Gastroesophageal sphincter (tissue), 4 donors: ENCODE results near the gene C9orf78. TPM values are rescaled to one million over a fixed set of nuclear protein-coding genes. Genes with fewer than 3 reads are reported as not detected.

Source experiments
- ATAC-seq: fragments of 150-250 bp; one replicate; pipeline ENCODE4 v1.9.1; 2016; ENCODE audit warnings: mild to moderate bottlenecking, moderate library complexity
- H3K27ac ChIP-seq, 4 donors: fragments of 200-600 bp; sonication (generic) in 3 of 4; 1 replicate in 3 of 4; 2 replicates in 1 of 4; pipeline ENCODE4 v1.5.1; 2016 to 2019
- H3K27me3 ChIP-seq: fragments of 200-600 bp; sonication (generic); one replicate; pipeline ENCODE4 v1.5.1; 2019
- H3K36me3 ChIP-seq, 2 donors: fragments of 200-600 bp; sonication (generic); one replicate each; pipeline ENCODE4 v1.5.1; 2019; ENCODE audit warnings: control low read depth in 1 of 2
- H3K4me1 ChIP-seq, 3 donors: fragments of 200-600 bp; sonication (generic); 1 replicate in 2 of 3; 2 replicates in 1 of 3; pipeline ENCODE4 v1.5.1; 2016 to 2019; ENCODE audit warnings: control low read depth in 2 of 3
- H3K4me3 ChIP-seq, 2 donors: fragments of 200-600 bp; sonication (generic); one replicate each; pipeline ENCODE4 v1.5.1; 2019; ENCODE audit warnings: mild to moderate bottlenecking in 1 of 2, moderate library complexity in 1 of 2
- H3K9me3 ChIP-seq, 3 donors: fragments of 200-600 bp; sonication (generic); one replicate each; pipeline ENCODE4 v1.5.1; 2017 to 2019; ENCODE audit warnings: control low read depth in 2 of 3
- EP300 ChIP-seq: sonication (generic); formaldehyde crosslinking; IDR thresholded peaks from one replicate; pipeline ENCODE4 v1.6.1; 2017; ENCODE audit warnings: antibody characterized with exemption, mild to moderate bottlenecking
- POLR2A ChIP-seq, 2 donors: fragments of 450-650 bp; IDR thresholded peaks; one replicate each; pipeline ENCODE4 v1.6.1; 2017; ENCODE audit warnings: antibody characterized with exemption in 2 of 2, mild to moderate bottlenecking in 2 of 2, moderate library complexity in 1 of 2
- POLR2AphosphoS5 ChIP-seq: sonication (generic); formaldehyde crosslinking; IDR thresholded peaks from one replicate; pipeline ENCODE4 v1.6.1; 2017; ENCODE audit warnings: antibody characterized with exemption
- WGBS, 2 donors: methylation state at CpG; one replicate each; pipeline ENCODE4 v1.1.5; 2018; ENCODE audit warnings: low coverage in 1 of 2; 5-methylcytosine and 5-hydroxymethylcytosine counted together
- total RNA-seq, 4 donors: library from RNA; depleted of rRNA; stranded (reverse); fragments of >200 nt; gene quantifications; one replicate each; pipeline ENCODE4 v1.1.0, GENCODE V29; 2016
- TF ChIP-seq, protein P1 (sequence below), 4 experiments: fragments of 200-600 bp in 2 of 4; fragments of 450-650 bp in 2 of 4; sonication (generic) in 1 of 4; IDR thresholded peaks; one replicate each; pipeline ENCODE4 v1.5.1; 2017 to 2019; ENCODE audit warnings: antibody characterized with exemption in 4 of 4, mild to moderate bottlenecking in 2 of 4, moderate library complexity in 2 of 4

Gene C9orf78
- total RNA-seq, 4 donors from 2014 or later, result 59.9 to 113 (median 85.0) TPM

DNA sequence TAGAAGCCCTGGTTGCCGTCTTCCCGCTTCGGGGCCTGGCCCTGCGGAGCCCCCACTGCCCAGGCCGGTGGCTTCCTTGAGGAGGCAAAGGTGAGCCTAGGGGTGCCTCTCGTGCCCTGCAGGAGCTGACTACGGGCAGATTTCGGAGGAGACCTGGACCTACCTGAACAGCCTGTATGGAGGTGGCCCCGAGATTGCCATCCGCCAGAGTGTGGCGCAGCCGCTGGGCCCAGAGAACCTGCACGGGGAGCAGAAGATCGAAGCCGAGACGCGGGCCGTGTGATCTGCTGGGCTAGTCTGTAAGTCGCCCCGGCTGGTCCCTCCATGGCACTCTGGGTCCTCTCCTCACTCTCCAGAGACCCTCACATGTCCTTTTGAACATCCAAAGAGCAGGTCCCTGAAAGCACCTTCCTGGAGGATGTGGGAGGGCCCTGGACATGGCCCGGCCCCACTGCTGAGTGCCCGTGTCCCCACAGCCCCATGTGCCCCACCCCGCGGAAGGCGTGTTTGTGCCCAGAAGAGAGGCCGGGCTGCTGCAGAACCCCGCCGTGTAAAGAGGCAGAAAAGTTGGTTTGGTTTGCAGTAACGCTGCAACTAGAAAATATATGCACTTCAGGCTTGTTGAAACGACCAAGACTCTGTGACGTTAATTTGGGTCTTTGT, 45.0 kb upstream of the C9orf78 start:
- no peak for ATAC-seq
- H3K4me3 ChIP-seq, result no peak overlapping the region
- no peaks in the 10 kb centered on the region for H3K27me3 ChIP-seq
- no peak for TF ChIP-seq EP300
- H3K27ac ChIP-seq, result peak overlapping the region in 2 of 4 donors; percentile 55 to 89
- H3K4me1 ChIP-seq, result peaks cover 0 to 42% (median 12%) of the 10 kb centered on the region in 3 donors
- H3K9me3 ChIP-seq, result no peaks in the 10 kb centered on the region
- H3K36me3 ChIP-seq, result no peaks in the 10 kb centered on the region
- 82 to 100% methylated on average over 1 to 2 of the region's 31 CpGs for WGBS, 2 donors

DNA sequence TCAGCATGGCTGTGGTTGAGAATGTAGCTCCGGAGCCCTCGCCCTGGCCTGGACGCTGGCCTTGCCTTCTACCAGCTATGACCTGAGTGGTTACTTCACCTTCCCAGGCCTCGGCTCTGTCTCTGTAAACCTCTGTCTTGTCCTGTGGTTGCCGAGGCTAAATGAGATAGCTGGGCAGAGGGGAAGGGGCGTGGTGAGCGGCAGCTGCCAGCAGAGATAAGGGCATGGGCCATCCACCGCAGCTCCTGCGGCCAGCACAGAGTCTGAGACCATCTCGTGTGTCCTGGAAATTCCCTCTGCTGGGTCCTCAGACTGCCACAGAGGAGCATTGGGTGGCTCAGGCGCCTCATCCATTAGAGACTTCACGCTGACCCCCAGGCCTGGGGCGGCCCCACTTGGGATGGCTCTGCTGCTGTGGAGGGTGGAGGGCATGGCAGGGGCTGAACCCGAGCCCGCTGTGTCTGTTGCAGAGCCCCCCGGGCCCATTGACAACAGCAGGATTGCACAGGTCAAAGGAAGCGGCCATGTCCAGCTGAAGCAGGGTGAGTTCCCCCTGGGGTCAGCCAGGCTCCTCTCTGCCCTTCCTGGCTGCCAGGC, 44.1 kb upstream of the C9orf78 start:
- WGBS, 2 donors, result 60% methylated on average over 1 of the region's 17 CpGs; no CpG with 5 or more reads in 1 of the 2 donors
- ATAC-seq, result no peak
- TF ChIP-seq EP300, result no peak
- Histone ChIP-seq H3K27me3 (no peaks in the 10 kb centered on the region), H3K27ac (peak overlapping the region in 1 of 4 donors; percentile 89), H3K9me3 (no peaks in the 10 kb centered on the region), H3K4me3 (no peak overlapping the region), H3K4me1 (peaks cover 0 to 33% (median 5%) of the 10 kb centered on the region in 3 donors), H3K36me3 (no peaks in the 10 kb centered on the region)

GRCh38 chr9:129878291-129878690, 43.2 kb upstream of the C9orf78 start:
- Histone ChIP-seq H3K4me3 (no peak overlapping the region), H3K27ac (no peak overlapping the region), H3K36me3 (no peaks in the 10 kb centered on the region), H3K9me3 (no peaks in the 10 kb centered on the region), H3K4me1 (peaks cover 0 to 26% (median 0%) of the 10 kb centered on the region in 3 donors), H3K27me3 (no peaks in the 10 kb centered on the region)
- ATAC-seq, result no peak
- 80% methylated on average over 8 of the region's 11 CpGs; no CpG with 5 or more reads in 1 of the 2 donors for WGBS, 2 donors
- TF ChIP-seq POLR2A (IDR thresholded peaks at IDR 0.05), result no peak

- no peaks in the 10 kb centered on the region for H3K9me3 ChIP-seq
- WGBS, 2 donors, result 53% methylated on average over 2 of the region's 7 CpGs; no CpG with 5 or more reads in 1 of the 2 donors
These were observed 41.7 kb upstream of the C9orf78 start for GRCh38 chr9:129876815-129877214.

DNA sequence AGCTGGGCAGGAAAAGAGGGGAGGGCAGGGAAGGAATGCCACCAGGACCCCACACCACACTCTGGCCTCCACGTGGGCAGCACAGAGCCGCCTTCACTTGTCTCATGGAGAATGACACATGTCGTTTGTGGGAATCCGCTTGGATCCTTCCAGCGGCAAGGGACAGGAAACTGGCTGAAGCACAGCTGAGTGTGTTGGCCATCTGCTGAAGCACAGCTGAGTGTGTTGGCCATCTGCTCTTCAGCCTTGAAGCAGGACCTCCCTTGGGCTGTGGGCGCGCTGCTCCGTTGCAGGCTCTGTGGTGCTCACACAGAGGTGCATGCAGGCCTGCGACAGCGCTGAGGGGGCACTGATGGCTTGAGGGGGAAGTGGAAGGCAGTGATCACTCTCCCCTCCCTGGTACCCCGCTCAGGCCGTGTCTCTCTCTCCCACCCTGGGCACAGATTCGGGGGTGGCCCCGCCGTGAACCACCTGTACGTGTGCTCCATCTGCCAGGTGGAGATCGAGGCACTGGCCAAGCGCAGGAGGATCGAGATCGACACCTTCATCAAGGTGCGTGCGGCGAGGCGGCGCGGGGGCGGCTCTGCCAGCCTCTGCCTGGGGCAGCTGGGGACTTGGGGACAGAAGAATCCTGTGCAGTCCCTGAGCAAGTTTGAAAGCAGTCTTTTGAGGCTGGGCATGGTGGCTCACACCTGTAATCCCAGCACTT, 40.8 kb upstream of the C9orf78 start:
- Histone ChIP-seq H3K4me1 (peaks cover 0 to 14% (median 0%) of the 10 kb centered on the region in 3 donors), H3K4me3 (no peak overlapping the region), H3K27ac (peak overlapping the region in 1 of 4 donors; percentile 4), H3K9me3 (no peaks in the 10 kb centered on the region), H3K27me3 (no peaks in the 10 kb centered on the region), H3K36me3 (no peaks in the 10 kb centered on the region)
- ATAC-seq, result no peak
- TF ChIP-seq EP300 (no peak), POLR2A (IDR thresholded peaks at IDR 0.05) (no peak), POLR2AphosphoS5 (no peak)
- TF ChIP-seq, protein P1, sequence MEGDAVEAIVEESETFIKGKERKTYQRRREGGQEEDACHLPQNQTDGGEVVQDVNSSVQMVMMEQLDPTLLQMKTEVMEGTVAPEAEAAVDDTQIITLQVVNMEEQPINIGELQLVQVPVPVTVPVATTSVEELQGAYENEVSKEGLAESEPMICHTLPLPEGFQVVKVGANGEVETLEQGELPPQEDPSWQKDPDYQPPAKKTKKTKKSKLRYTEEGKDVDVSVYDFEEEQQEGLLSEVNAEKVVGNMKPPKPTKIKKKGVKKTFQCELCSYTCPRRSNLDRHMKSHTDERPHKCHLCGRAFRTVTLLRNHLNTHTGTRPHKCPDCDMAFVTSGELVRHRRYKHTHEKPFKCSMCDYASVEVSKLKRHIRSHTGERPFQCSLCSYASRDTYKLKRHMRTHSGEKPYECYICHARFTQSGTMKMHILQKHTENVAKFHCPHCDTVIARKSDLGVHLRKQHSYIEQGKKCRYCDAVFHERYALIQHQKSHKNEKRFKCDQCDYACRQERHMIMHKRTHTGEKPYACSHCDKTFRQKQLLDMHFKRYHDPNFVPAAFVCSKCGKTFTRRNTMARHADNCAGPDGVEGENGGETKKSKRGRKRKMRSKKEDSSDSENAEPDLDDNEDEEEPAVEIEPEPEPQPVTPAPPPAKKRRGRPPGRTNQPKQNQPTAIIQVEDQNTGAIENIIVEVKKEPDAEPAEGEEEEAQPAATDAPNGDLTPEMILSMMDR (IDR thresholded peaks at IDR 0.05), result no peak
- WGBS, 2 donors, result no CpG with 5 or more reads among the region's 27 CpGs

More at GRCh38 chr9:129876815-129877214, 41.7 kb upstream of the C9orf78 start:
- no peak overlapping the region for H3K4me3 ChIP-seq
- H3K4me1 ChIP-seq, result peaks cover 0 to 24% (median 0%) of the 10 kb centered on the region in 3 donors
- H3K27ac ChIP-seq, result no peak overlapping the region
- H3K27me3 ChIP-seq, result no peaks in the 10 kb centered on the region
- no peak for ATAC-seq
- no peaks in the 10 kb centered on the region for H3K36me3 ChIP-seq
- TF ChIP-seq, protein P1 (IDR thresholded peaks at IDR 0.05), result no peak
- TF ChIP-seq EP300 (no peak), POLR2A (IDR thresholded peaks at IDR 0.05) (no peak), POLR2AphosphoS5 (no peak)

DNA sequence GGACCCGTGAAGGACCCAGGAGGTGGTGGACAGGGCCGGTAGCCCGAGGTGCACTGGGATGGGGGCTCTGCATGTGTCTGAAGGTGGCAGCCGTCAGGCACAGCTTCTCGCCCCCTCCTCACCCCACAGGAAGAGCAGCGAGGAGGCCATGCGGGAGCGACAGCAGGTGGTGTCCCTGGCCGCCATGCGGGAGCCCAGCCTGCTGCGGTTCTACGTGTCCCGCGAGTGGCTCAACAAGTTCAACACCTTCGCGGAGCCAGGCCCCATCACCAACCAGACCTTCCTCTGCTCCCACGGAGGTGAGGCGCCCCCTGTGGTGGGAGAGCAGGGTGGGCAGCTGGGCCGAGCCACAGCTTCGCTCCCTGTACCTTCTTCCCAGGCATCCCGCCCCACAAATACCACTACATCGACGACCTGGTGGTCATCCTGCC, 40.1 kb upstream of the C9orf78 start:
- peaks cover 0 to 4% of the 10 kb centered on the region in 2 donors for H3K36me3 ChIP-seq
- H3K4me1 ChIP-seq, result peaks cover 0 to 7% (median 0%) of the 10 kb centered on the region in 3 donors
- no peak overlapping the region for H3K4me3 ChIP-seq
- H3K9me3 ChIP-seq, result no peaks in the 10 kb centered on the region
- TF ChIP-seq, protein P1 (IDR thresholded peaks at IDR 0.05), result no peak
- TF ChIP-seq POLR2A (IDR thresholded peaks at IDR 0.05), result no peak
- no peak for TF ChIP-seq POLR2AphosphoS5
- TF ChIP-seq EP300, result no peak
- no peak for ATAC-seq
- WGBS, 2 donors, result no CpG with 5 or more reads among the region's 23 CpGs
- no peaks in the 10 kb centered on the region for H3K27me3 ChIP-seq
- H3K27ac ChIP-seq, result peak overlapping the region in 1 of 4 donors; percentile 4
